CD14-positive monocyte (primary cell): ENCODE measurements around the gene KRT75. TPM values are rescaled to one million over a fixed set of nuclear protein-coding genes. Genes with fewer than 3 reads are reported as not detected.

Experiments used
- DNase-seq, 3 donors: peaks; one replicate each; pipeline ENCODE4 v3.0.0-alpha.2; 2011 to 2022
- H2AFZ ChIP-seq: 2 replicates; pipeline ENCODE4 v1.6.0; 2012; ENCODE audit warnings: mild to moderate bottlenecking, low read depth, low read length, inconsistent platforms; ENCODE audit not compliant: insufficient read depth, poor library complexity, severe bottlenecking
- H3K27ac ChIP-seq, 2 donors: 1 replicate in 1 of 2; 2 replicates in 1 of 2; pipeline ENCODE4 v1.5.1; 2012 to 2013; ENCODE audit warnings: low read length in 2 of 2, control low read depth in 1 of 2, inconsistent platforms in 1 of 2, low read depth in 1 of 2, mild to moderate bottlenecking in 1 of 2
- H3K27me3 ChIP-seq, 2 donors: one replicate each; pipeline versions ENCODE4 v1.6.0 to v1.6.1; 2011 to 2013; ENCODE audit warnings: low read length in 2 of 2; ENCODE audit not compliant: control insufficient read depth in 2 of 2, insufficient read depth in 2 of 2
- H3K36me3 ChIP-seq, 2 donors: replicated peaks in 1 of 2; 1 replicate in 1 of 2; 2 replicates in 1 of 2; pipeline versions ENCODE4 v1.5.1 to v1.6.1; 2012 to 2013; ENCODE audit warnings: low read length in 2 of 2, control low read depth in 1 of 2, inconsistent platforms in 1 of 2, mild to moderate bottlenecking in 1 of 2; ENCODE audit not compliant: insufficient read depth in 2 of 2, control insufficient read depth in 1 of 2
- H3K4me1 ChIP-seq, 2 donors: 1 replicate in 1 of 2; 2 replicates in 1 of 2; pipeline versions ENCODE4 v1.5.1 to v1.6.1; 2012 to 2013; ENCODE audit warnings: low read length in 2 of 2, control low read depth in 1 of 2, inconsistent platforms in 1 of 2, mild to moderate bottlenecking in 1 of 2, moderate library complexity in 1 of 2; ENCODE audit not compliant: insufficient read depth in 2 of 2, control insufficient read depth in 1 of 2
- H3K4me2 ChIP-seq: replicated peaks from 2 replicates; pipeline ENCODE3; 2012; ENCODE audit warnings: low read length, moderate library complexity, mild to moderate bottlenecking; ENCODE audit not compliant: poor library complexity, severe bottlenecking; ENCODE audit errors: extremely low read depth
- H3K4me3 ChIP-seq, 3 experiments: fragments of 200-600 bp in 1 of 3; sonication (generic) in 1 of 3; replicated peaks in 1 of 3; 1 replicate in 2 of 3; 2 replicates in 1 of 3; pipeline ENCODE4 v1.5.1; 2011 to 2013; ENCODE audit warnings: low read length in 3 of 3, mild to moderate bottlenecking in 3 of 3, control low read depth in 2 of 3, low read depth in 2 of 3, inconsistent platforms in 1 of 3, moderate library complexity in 1 of 3
- H3K79me2 ChIP-seq: 2 replicates; pipeline ENCODE4 v1.6.0; 2012; ENCODE audit warnings: mild to moderate bottlenecking, control low read depth, inconsistent platforms, low read length, moderate library complexity; ENCODE audit not compliant: insufficient read depth
- H3K9ac ChIP-seq: 2 replicates; pipeline ENCODE4 v1.6.0; 2017; ENCODE audit warnings: low read length, mild to moderate bottlenecking; ENCODE audit not compliant: insufficient read depth, poor library complexity, severe bottlenecking
- H3K9me3 ChIP-seq, 2 donors: replicated peaks in 1 of 2; 1 replicate in 1 of 2; 2 replicates in 1 of 2; pipeline versions ENCODE4 v1.5.1 to v1.6.1; 2012 to 2013; ENCODE audit warnings: low read length in 2 of 2, control low read depth in 1 of 2; ENCODE audit not compliant: control insufficient read depth in 1 of 2, insufficient read depth in 1 of 2
- H4K20me1 ChIP-seq: 2 replicates; pipeline ENCODE4 v1.6.0; 2012; ENCODE audit warnings: mild to moderate bottlenecking, low read length, control low read depth, moderate library complexity; ENCODE audit not compliant: insufficient read depth
- H3K27ac Mint-ChIP-seq, 7 donors: one replicate each; pipeline ENCODE4 v1.8.0; 2020; ENCODE audit warnings: mild to moderate bottlenecking in 7 of 7, mixed read lengths in 7 of 7, moderate library complexity in 6 of 7, inconsistent platforms in 2 of 7
- H3K27me3 Mint-ChIP-seq, 3 donors: one replicate each; pipeline ENCODE4 v1.8.0; 2021 to 2022; ENCODE audit warnings: low read depth in 3 of 3, mild to moderate bottlenecking in 3 of 3, mixed read lengths in 3 of 3, moderate library complexity in 3 of 3, inconsistent platforms in 1 of 3
- H3K36me3 Mint-ChIP-seq, 2 donors: one replicate each; pipeline ENCODE4 v1.8.0; 2020; ENCODE audit warnings: mixed read lengths in 2 of 2, inconsistent platforms in 1 of 2, mild to moderate bottlenecking in 1 of 2
- H3K4me1 Mint-ChIP-seq: one replicate; pipeline ENCODE4 v1.8.0; 2020; ENCODE audit warnings: mild to moderate bottlenecking, mixed read lengths
- H3K4me3 Mint-ChIP-seq, 2 donors: one replicate each; pipeline ENCODE4 v1.8.0; 2020; ENCODE audit warnings: mild to moderate bottlenecking in 2 of 2, mixed read lengths in 2 of 2, moderate library complexity in 1 of 2
- H3K9me3 Mint-ChIP-seq, 7 donors: one replicate each; pipeline ENCODE4 v1.8.0; 2020 to 2022; ENCODE audit warnings: mixed read lengths in 7 of 7, mild to moderate bottlenecking in 6 of 7, moderate library complexity in 6 of 7, inconsistent platforms in 2 of 7
- CTCF ChIP-seq: fragments of 200-600 bp; IDR thresholded peaks from one replicate; pipeline ENCODE4 v1.8.0; 2022; ENCODE audit warnings: antibody characterized with exemption, mild to moderate bottlenecking
- WGBS: methylation state at CpG from one replicate; pipeline ENCODE4 v1.1.5; 2013; ENCODE audit warnings: missing lambda C conversion rate; ENCODE audit not compliant: insufficient coverage; 5-methylcytosine and 5-hydroxymethylcytosine counted together
- intact Hi-C, 2 donors: fragments of 100-400 bp; cut with micrococcal nuclease; formaldehyde crosslinking; loops; one replicate each; pipeline versions ENCODE4 v1.15.0 to v1.15.1; 2023
- polyA plus RNA-seq, 3 donors: library from polyadenylated mRNA; depleted of rRNA in 1 of 3; unstranded in 2 of 3; stranded (reverse) in 1 of 3; fragments of 300-500 nt in 2 of 3; fragments of >200 nt in 1 of 3; fragmentation: Illumina TruSeq in 2 of 3; gene quantifications; 1 replicate in 2 of 3; 2 replicates in 1 of 3; pipeline ENCODE4 v1.2.3, GENCODE V29; 2012 to 2021

The KRT75 gene
- polyA plus RNA-seq, 3 donors, result not detected

GRCh38 chr12:52477651-52478050 is 43.5 kb upstream of the KRT75 start:
- Histone ChIP-seq H3K4me2 (no peak overlapping the region), H3K27ac (no peak overlapping the region), H3K27me3 (peaks cover 0 to 5% of the 10 kb centered on the region in 2 donors), H2AFZ (no peak overlapping the region), H3K36me3 (no peaks in the 10 kb centered on the region), H3K79me2 (no peaks in the 10 kb centered on the region), H3K4me1 (no peaks in the 10 kb centered on the region), H3K9me3 (no peaks in the 10 kb centered on the region), H3K9ac (no peak overlapping the region), H4K20me1 (no peaks in the 10 kb centered on the region), H3K4me3 (no peak overlapping the region)
- no peak for DNase-seq
- H3K4me3 Mint-ChIP-seq, result no peak overlapping the region
- H3K9me3 Mint-ChIP-seq, result peaks cover 0 to 10% (median 3%) of the 10 kb centered on the region in 7 donors
- H3K27me3 Mint-ChIP-seq, result peaks cover 5 to 15% (median 11%) of the 10 kb centered on the region in 3 donors
- H3K4me1 Mint-ChIP-seq, result no peaks in the 10 kb centered on the region
- no peak overlapping the region for H3K27ac Mint-ChIP-seq
- intact Hi-C loops, result no loop called here
- no peaks in the 10 kb centered on the region for H3K36me3 Mint-ChIP-seq
- no peak for TF ChIP-seq CTCF
- WGBS, result no CpG with 5 or more reads among the region's 2 CpGs

- Histone ChIP-seq H3K36me3 (no peaks in the 10 kb centered on the region), H2AFZ (no peak overlapping the region), H3K4me2 (no peak overlapping the region), H3K4me3 (no peak overlapping the region), H3K79me2 (no peaks in the 10 kb centered on the region), H3K27me3 (peaks cover 0 to 2% of the 10 kb centered on the region in 2 donors), H4K20me1 (no peaks in the 10 kb centered on the region), H3K27ac (no peak overlapping the region), H3K9me3 (no peaks in the 10 kb centered on the region), H3K4me1 (no peaks in the 10 kb centered on the region), H3K9ac (no peak overlapping the region)
- H3K4me1 Mint-ChIP-seq, result no peaks in the 10 kb centered on the region
- peaks cover 0 to 8% (median 3%) of the 10 kb centered on the region in 7 donors for H3K9me3 Mint-ChIP-seq
- H3K27ac Mint-ChIP-seq, result no peak overlapping the region
- intact Hi-C loops, result no loop called here
- TF ChIP-seq CTCF, result no peak
- H3K4me3 Mint-ChIP-seq, result no peak overlapping the region
- H3K36me3 Mint-ChIP-seq, result no peaks in the 10 kb centered on the region
- no peak for DNase-seq
- no CpG with 5 or more reads among the region's 2 CpGs for WGBS
- H3K27me3 Mint-ChIP-seq, result peaks cover 3 to 7% (median 5%) of the 10 kb centered on the region in 3 donors
Measured at GRCh38 chr12:52474212-52474611, 40.0 kb upstream of the KRT75 start.
